ENCODE measurements around the gene NOSIP.
A peak's percentile ranks its signal among the peaks of the same experiment; 100 is the strongest.

The NOSIP gene

DNA sequence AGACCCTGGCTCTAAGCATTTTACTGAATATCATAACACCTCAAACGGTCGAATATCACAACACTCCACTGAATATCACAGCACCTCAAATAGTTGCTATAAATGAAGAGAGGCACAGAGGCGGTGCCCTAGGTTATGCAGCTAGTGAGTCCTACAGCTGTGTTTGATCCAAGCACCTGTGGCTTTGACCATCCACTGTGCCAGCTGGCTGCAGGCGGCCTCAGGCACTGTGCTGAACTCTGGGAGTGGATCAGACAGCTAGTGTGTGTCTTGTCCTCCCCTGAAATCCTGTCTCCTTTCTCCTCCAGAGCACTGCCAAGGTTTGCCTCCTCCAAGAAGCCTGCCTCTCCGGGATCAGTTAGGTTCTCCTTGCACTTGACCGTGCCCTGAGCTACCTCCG is 7.3 kb downstream of the NOSIP start:
- FAIRE-seq (no peak), DNase-seq (ENCODE audit: low spot score) (no peak)

DNA sequence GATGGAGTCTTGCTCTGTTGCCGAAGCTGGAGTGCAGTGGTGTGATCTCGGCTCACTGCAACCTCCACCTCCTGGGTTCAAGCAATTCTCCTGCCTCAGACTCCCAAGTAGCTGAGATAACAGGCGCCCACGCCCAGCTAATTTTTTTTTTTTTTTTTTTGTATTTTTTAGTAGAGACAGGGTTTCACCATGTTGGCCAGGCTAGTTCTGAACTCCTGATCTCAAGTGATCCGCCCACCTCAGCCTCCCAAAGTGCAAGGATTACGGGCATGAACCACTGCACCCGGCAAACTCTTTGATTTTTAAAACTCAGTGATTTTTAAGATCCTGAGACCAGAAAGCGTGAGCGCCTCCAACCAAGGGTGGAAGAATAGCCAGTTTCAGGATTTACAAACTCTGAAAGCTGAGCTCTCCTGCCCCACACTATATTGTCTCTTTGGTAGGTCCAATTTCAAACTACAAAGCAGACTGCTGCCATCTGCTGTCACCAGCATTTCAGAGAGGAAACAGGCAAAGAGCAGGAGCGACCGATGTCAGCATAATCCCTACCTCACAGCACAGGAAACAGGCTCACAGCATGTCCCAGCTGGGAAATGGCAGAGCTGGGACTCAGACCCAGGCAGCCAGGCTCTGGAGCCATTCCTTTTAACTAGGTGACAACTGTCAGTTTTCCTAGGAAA is 9.2 kb downstream of the NOSIP start:
- FAIRE-seq (no peak), DNase-seq (ENCODE audit: low spot score) (no peak)

DNA sequence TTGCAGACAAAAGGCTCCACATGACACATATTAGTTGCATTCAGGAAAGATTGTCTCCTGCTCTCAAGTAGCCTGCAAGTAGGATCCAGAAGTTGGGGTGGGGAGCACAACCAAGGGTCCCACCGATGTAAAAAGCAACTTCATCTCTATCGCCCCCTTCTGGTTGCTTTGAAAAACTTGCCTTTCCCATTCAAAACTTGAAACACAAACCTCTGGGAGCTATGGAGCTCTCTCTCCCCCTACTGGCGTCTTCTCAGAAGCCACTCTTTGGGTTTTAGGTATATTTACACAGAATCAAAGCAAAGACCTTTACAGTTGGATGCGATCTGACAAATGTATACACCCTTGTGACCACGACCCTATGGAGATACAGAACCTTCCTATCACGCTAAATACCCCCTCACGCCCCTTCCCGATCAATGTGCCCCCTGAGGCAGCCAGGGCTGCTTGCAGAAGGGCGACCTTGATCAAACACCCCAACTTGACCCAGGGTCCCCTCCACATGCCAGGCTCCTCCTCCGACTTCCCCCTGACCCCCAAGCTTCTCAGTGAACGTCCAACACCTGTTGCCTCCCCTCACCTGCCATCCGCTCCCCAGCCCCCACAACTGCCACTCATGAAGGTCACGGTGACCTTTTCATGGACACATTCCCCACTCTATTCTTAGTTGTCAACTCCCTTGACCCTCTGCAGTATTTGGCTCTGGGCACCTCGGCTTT is 10.1 kb downstream of the NOSIP start:
- DNase-seq (ENCODE audit: low spot score) = peak; percentile 81
- FAIRE-seq = no peak

DNA sequence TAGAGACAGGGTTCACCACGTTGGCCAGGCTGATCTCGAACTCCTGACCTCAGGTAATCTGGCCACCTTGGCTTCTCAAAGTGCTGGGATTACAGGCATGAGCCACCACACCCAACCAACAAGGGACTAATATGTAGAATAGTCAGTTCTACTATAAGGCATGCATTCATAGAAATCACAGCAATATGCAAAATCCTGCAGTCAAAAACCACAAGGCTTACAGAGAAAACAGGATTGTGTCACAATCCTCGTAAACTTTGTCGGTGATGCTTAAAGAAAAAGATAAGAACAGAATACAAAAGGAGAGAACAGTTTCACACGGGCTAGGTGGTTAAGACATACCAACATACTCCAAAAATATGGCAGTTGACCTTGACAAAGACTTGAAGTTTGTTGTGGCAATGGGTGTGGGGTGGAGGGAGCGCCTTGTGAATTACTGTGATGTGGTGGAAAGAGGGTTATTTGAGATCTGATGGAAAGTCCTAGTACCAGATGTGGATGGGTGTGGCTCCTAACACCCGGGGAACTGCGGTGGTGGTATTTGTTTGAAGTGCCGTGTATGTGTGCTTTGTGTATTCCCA is 12.4 kb downstream of the NOSIP start:
- no peak for DNase-seq (ENCODE audit: low spot score)
- FAIRE-seq = no peak

DNA sequence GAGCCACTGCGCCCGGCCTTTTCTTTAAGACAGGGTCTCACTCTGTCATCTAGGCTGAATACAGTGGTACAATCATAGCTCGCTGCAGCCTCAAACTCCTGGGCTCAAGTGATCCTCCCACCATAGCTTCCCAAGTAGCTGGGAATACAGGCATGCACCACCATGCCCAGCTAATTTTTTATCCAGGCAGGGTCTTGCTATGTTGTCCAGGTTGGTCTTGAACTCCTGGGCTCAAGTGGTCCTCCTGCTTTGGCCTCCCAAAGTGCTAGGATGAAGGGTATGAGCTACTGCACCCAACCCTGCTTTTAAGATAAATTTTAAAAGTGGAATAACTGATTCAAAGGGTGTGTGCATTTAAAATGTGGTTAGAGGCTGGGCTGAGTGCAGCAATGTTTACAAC is 14.1 kb downstream of the NOSIP start:
- no peak for DNase-seq (ENCODE audit: low spot score)
- no peak for FAIRE-seq

DNA sequence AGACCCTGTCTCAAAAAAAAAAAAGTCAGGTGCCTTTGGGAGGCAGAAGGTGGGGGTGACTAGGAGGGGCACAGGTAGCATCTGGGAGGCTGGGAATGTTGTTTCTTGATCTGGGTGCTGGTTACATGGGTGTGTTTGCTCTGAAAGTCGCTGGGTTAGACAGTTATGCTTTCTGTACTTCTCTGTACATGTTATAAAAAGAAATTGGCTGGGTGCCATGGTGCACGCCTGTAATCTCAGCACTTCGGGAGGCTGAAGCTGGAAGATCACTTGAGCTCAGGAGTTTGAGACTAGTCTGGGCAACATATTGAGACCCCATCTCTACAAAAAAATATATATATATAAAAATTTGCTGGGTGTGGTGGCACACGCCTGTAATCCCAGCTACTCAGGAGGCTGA is 15.1 kb downstream of the NOSIP start:
- DNase-seq (ENCODE audit: low spot score) (no peak), FAIRE-seq (no peak)

DNA sequence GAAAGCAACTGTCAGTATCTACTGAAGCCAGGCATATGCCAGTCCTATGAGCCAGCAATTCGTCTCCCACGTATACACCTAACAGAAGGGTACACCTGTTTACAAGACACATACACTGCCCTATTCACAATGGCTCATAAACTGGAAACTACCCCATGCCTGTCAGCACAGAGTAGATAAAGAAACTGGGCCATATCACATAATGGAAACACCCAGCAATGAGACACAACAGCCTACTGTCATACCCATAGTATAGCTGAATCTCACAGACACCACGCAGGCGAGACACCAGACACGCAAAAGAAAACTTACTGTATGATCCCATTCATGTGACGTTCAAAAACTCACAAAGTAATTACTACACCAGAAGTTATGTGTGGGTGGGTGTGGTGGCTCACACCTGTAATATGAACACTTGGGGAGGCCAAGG is 15.7 kb downstream of the NOSIP start:
- FAIRE-seq (no peak), DNase-seq (ENCODE audit: low spot score) (no peak)

DNA sequence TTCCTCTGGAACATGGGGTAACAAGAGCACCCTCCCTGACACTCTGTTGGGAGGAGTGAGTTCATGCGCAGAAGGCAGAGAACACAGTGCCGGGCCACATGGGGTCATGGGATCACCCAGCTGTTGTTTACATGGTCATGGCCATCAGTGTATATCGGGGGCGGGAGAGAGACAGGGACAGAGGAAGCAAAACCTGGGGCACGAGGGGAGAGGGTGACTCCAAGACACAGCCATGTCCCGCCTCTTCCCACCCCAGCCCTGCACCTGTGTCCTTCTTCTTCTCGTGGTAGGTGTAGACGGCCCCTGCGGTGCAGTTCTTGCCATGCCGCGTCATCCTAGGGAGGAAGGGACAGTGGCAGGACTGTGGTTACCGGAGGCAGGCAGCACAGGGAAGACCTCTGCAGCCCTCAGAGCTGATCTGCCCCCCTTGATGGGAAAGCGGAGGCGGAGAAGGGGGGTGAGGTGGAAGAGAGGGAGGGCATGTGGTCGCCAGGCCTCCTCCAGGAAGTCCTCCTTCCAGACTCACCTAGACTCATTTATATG is 19.9 kb downstream of the NOSIP start:
- FAIRE-seq = no peak
- DNase-seq (ENCODE audit: low spot score) = no peak

DNA sequence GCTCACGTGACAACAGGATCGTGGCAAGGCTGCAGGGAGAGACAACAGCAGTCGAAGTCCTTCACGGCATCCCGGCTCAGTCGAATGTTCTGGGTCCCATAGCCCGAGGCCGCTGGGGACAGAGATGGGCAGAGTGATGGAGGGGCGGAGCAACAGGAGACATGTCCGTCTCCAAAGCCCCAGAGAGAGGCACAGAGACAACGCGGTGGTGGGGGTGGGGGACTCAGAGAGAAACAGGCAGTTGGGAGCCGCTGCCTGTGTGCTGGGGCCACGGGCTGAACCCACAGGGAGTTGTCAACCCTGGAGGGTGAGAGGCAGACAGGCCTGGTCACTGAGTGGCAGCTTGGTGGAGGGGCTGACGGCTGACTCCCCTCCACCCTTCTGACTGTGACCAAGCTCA is 20.4 kb downstream of the NOSIP start:
- DNase-seq (ENCODE audit: low spot score) (no peak), FAIRE-seq (no peak)

DNA sequence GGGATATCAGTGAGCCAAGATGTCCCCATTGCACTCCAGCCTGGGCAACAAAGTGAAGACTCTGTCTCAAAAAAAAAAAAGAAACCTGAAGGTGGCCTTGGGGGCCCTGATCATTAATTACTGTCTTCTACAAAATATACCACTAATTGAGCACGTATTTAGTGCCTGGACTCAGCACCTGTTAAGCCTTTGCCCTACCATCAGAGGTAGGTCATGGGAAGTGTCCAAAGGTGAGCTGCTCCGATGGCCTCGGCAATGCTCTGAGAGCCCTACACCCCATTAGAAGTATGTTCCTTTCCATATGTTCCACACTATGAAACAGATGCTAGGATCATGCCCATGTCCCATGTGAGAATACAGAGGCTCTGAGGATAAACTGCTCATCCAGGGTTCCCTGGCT is 20.9 kb downstream of the NOSIP start:
- DNase-seq (ENCODE audit: low spot score) = no peak
- FAIRE-seq = no peak

DNA sequence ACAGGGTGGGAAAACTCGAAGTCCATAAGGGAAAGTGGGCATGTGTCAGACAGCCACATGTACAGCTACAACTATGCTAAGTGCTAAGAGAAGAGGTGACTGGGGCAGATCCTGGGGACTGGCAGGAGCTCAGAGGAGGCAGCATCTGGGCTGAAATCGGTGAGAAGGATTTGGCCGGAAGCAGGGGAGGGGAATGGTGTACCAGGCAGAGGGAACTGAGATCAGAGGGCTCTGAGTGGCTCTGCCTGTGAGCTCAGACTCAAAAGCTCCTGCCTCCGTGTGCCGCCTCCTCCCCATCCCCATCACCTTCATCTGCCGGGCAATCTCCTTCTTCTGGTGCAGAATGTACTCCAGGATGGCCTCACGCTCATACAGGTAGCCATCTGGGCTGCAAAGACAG is 21.8 kb downstream of the NOSIP start:
- FAIRE-seq (no peak), DNase-seq (ENCODE audit: low spot score) (no peak)

DNA sequence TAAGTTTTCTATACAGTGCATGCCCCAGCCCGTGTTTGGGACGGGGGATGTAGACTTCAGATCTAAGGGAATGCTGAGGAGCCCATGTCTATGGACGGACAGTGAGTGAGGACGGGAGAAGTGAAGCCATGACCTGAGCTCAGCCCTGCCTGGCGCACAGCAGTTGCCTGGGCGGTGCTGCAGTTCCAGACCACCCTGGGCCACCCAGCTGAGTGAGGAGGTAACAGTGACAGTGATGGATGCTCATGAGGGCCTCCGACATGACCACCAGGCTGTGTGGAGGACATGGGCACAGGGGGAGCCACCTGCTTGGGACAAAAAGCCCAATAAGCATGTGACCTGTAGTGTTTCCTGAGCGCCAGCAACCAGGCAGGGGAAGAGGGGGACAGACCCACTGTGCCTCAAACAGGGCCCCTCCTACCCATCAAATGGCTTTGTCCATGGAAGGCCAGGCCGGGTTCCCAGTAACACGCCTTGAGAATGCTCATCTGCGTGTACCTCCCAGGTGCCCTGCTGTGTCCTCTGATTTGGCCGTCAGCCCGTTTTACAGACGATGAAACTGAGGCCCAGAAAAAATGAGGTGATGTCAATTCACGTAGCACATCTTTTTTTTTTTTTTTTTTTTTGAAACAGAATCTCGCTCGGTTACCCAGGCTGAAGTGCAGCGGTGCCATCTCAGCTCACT is 22.6 kb downstream of the NOSIP start:
- no peak for FAIRE-seq
- DNase-seq (ENCODE audit: low spot score) = no peak

DNA sequence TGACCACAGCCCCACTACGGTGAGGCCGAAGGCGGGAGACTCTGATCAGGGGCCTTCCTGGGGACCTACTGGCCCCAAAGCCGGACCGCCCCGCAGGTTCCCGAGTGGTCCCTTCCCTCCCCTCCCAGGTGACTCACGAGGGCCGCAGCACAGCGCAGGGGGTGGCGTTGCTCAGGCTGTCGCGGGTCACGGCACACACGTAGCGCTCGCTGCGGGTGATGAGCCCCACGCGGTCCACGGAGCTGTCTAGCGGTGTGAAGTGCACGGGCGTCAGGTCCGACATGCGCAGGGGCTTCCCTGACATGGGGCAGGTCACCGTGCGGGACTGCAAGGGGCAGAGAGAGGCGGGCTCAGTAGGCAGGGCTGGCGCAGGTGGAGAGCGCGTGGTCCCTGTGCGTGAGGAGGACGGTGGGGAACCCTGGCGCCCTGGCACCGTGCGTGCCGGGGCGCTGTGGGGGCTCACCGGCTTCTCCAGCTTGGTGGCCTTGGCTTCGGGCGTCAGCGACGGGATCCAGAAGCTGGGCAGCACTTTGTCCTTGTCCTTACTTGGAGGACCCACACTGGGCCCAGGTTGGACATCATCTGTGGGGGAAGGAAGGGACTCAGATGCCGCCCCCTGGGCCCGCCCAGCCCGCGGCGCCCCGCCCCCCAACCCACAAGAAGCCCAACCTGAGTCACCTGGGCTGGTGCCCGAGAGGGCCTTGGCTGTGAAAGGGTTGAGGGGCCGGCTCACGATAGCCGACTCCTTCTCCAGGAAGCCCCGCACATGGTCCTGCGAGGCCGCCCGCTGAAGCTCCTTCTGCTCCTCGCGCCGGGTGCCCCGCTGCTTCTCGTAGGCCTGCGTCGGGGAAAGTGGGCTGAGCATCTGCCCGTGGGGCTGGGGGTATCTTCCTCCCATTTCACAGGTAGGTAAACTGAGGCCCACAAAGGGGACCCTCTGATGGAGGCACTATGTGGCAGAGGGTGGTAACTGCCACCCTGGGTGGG is 23.7 kb downstream of the NOSIP start:
- FAIRE-seq (no peak), DNase-seq (ENCODE audit: low spot score) (no peak)

DNA sequence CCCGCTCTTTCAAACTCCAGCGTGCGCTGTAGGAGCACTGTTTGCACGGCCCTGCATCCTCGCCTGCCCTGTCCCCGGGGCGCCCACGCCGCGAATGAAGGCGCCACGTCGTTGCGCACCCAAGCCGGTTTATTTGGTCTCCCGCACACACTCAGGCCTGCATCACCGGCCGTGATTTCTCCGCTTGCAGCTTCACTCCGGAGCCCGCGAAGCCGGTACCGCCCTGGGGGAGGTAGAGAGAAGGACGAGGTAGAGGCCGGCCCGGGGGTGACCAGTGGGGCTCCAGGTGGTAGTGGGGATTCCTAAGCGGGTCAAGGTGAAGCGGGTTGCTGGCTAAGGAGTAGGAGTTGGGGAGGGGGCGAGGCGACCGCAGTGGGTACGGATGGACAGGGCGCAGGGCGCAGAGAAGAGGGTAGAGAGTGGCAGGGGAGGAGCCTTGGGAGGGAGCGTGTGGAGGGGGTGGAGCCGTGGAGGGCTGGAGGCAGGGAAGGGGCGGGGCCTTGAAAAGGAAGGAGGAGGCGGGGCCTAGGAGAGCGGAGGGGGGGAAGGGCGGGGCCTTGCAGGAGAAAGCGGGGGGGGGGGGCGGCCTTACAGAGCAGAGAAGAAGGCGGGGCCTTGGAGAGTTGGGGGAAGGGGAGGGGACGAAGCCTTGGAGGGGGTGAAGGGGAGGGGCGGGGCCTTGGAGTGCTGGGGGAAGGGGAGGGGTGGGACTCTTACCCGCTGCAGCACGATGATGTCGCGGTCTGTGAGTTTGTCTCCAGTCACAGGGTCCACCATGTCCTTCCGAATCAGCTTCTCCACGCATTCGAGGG is 24.6 kb downstream of the NOSIP start:
- FAIRE-seq (no peak), DNase-seq (ENCODE audit: low spot score) (peak; percentile 60)

DNA sequence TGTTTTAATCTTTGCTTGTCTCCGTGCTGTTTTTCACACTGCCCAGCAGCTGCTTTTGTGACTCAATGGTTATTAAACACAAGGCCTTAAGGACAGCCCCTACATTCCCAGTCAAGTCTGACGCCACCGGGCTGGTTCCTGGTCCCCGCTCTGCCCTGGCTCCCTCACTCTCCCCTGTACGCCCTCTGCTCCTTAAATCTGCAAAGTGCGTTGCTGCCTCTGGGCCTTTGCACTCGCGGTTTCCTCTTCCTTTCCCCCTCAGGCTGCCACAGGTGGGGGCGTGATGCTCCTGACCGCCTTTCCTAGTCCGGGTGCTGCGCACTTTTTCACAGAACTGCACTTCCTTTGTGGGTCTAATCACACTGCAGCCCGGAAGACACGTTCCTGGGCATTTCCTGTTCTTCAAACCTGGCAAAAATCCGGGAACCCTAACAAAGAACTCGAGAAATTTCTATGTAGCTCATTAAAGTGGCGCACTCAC is 25.6 kb downstream of the NOSIP start:
- FAIRE-seq (no peak), DNase-seq (ENCODE audit: low spot score) (no peak)

DNA sequence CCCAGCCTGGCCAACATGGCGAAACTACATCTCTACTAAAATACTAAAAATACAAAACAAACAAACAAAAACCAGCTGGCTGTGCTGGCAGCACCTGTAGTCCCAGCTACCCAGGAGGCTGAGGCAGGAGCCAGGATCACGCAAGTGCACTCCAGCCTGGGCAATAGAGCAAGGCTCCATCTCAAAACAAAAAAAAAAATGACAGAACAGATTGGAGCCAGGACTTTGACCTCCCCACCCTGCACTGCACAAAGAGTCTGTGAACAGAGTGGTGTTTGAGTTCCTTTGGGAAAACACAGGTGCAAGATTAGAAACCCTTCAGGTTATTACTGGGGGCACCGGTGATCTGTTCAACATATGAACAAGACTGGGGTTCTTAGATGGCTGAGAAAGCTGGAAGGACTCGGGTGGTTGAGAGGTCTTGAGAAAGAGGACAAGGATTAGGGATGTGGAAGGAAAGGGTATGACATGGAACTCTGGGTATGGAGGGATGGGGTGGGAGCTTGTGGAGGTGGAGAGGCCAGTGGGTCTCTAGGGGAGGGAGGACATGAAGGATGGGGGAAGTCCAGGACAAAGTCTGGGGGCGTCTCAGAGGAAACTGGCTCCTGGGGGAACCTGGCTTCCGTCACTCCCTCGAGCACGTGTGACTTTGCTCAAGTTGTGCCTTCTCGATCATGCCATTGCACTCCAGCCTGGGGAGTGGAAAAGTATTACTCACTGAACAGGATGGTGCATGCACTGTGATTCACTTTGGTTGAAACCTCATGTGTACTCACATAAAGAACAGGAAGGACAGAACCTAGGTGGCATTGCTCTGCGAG is 26.7 kb downstream of the NOSIP start:
- FAIRE-seq (no peak), DNase-seq (ENCODE audit: low spot score) (no peak)

DNA sequence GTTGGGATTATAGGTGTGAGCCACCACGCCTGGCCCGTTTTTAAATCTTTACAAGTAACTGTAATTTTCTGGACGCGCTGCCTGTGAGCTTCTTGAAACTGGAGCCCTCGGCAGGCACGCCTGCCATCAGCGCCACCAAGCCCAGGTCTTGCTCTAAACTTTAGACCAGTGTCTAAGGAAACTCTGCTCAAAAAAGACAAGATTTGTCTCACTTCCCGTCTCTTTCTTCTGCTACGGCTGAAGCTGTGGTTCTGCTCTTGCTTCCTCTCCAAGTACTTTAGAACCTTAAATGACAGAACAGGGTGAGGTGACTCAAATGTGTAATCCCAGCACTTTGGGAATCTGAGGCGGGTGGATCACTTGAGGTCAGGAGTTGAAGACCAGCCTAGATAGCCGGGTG is 27.6 kb downstream of the NOSIP start:
- FAIRE-seq (no peak), DNase-seq (ENCODE audit: low spot score) (no peak)

DNA sequence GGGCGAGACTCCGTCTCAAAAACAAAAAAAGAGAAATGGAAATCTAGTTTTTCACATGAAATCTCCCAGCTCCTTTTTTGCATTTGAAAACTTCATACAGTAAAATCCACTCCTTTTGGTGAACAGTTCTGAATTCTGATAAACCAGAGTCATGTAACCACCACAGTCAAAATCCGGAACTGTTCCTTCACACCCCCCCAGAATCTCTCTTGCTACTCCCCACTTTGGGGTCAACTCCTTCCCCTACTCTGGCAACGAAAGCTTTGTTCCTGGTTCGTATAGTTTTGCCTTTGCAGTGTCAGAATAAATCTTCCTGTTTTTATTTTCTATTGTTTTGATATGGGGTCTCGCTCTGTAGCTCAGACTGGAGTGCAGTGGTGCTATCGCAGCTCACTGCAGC is 28.8 kb downstream of the NOSIP start:
- DNase-seq (ENCODE audit: low spot score) = no peak
- FAIRE-seq = no peak

DNA sequence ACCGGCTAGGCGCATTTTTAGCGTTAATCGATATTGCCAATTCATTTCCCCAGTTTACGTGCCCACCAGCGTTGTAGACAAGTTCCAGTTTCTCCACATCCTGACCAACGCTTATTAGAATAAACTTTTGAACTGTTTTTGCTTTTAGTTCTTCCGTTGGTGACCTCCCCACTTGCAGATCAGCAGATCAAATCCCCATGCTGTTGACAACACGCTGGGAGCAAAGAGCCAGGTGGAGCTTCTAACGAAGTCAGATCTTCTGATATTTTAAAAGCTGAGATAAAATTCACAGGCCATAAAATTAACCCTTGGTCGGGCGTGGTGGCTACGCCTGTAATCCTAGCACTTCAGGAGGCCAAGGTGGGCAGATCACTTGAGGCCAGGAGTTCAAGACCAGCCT is 31.3 kb downstream of the NOSIP start:
- FAIRE-seq (no peak), DNase-seq (ENCODE audit: low spot score) (no peak)
